UCSD-AML1 (cell line): ENCODE results near the gene SNRPB2.

Experiments used
- DNase-seq: peaks from one replicate; lab custom pipeline; 2025; ENCODE audit not compliant: unreplicated experiment; lab: John Stamatoyannopoulos, UW

SNRPB2 gene

GRCh38 chr20:16729565-16730460, at the start of gene SNRPB2:
Gene SNRPB2 (plus strand): TSS chr20:16730026. CDS start chr20:16731703, 1,677 bp downstream.
- peak; percentile 92 for DNase-seq

- DNase-seq = no peak
Measured at GRCh38 chr20:16684416-16684815, 45.4 kb upstream of the SNRPB2 start.

- DNase-seq = no peak
Measured at GRCh38 chr20:16689906-16690305, 39.9 kb upstream of the SNRPB2 start.

GRCh38 chr20:16691381-16691780, 38.4 kb upstream of the SNRPB2 start:
- DNase-seq = no peak

- DNase-seq = no peak
Measured at GRCh38 chr20:16692009-16692408, 37.8 kb upstream of the SNRPB2 start.

- no peak for DNase-seq
Measured at GRCh38 chr20:16692442-16692841, 37.4 kb upstream of the SNRPB2 start.

- DNase-seq = no peak
Measured at GRCh38 chr20:16693278-16693677, 36.5 kb upstream of the SNRPB2 start.

GRCh38 chr20:16694161-16694560, 35.7 kb upstream of the SNRPB2 start:
- no peak for DNase-seq

GRCh38 chr20:16695628-16696027, 34.2 kb upstream of the SNRPB2 start:
- no peak for DNase-seq

- DNase-seq = peak; percentile 24
Measured at GRCh38 chr20:16699293-16699692, 30.5 kb upstream of the SNRPB2 start.

GRCh38 chr20:16701296-16701695, 28.5 kb upstream of the SNRPB2 start:
- DNase-seq = peak; percentile 24

- no peak for DNase-seq
Measured at GRCh38 chr20:16703570-16703969, 26.3 kb upstream of the SNRPB2 start.

- DNase-seq = no peak
Measured at GRCh38 chr20:16707674-16708073, 22.2 kb upstream of the SNRPB2 start.

GRCh38 chr20:16708602-16709001, 21.2 kb upstream of the SNRPB2 start:
- DNase-seq = no peak

- no peak for DNase-seq
Measured at GRCh38 chr20:16709017-16709416, 20.8 kb upstream of the SNRPB2 start.

GRCh38 chr20:16710781-16711180, 19.0 kb upstream of the SNRPB2 start:
- no peak for DNase-seq

- no peak for DNase-seq
Measured at GRCh38 chr20:16711661-16712258, 18.1 kb upstream of the SNRPB2 start.

- no peak for DNase-seq
Measured at GRCh38 chr20:16712511-16712947, 17.3 kb upstream of the SNRPB2 start.

GRCh38 chr20:16713066-16713465, 16.8 kb upstream of the SNRPB2 start:
- no peak for DNase-seq

- no peak for DNase-seq
Measured at GRCh38 chr20:16714242-16714641, 15.6 kb upstream of the SNRPB2 start.

GRCh38 chr20:16714751-16715150, 15.1 kb upstream of the SNRPB2 start:
- no peak for DNase-seq

GRCh38 chr20:16719421-16719820, 10.4 kb upstream of the SNRPB2 start:
- DNase-seq = no peak
